Hepatocyte (in vitro differentiated cells): ENCODE measurements around the gene PHACTR1.

Source experiments
- CTCF ChIP-seq: fragments of 200-600 bp; sonication (generic); IDR thresholded peaks from 2 replicates; pipeline ENCODE4 v1.5.1; 2016; ENCODE audit warnings: antibody characterized with exemption, mild to moderate bottlenecking; ENCODE audit not compliant: poor library complexity
- EZH2phosphoT487 ChIP-seq: fragments of 200-600 bp; sonication (generic); IDR thresholded peaks from one replicate; pipeline ENCODE4 v1.6.1; 2018; ENCODE audit warnings: antibody characterized with exemption, mild to moderate bottlenecking, low read depth, moderate library complexity; ENCODE audit not compliant: unreplicated experiment, severe bottlenecking

GRCh38 chr6:13186861-13187260, 470.3 kb downstream of the PHACTR1 start:
- no peak for TF ChIP-seq CTCF
- no peak for TF ChIP-seq EZH2phosphoT487
